PC-9 (cell line): ENCODE results near the gene TRAPPC3L.

ENCODE experiments used
- EZH2 ChIP-seq: fragments of 200-600 bp; sonication (generic); IDR thresholded peaks from 2 replicates; pipeline ENCODE4 v1.8.0; 2017; ENCODE audit warnings: antibody characterized with exemption, low read depth
- TF ChIP-seq, protein P1 (sequence below): fragments of 200-600 bp; sonication (generic); conservative IDR thresholded peaks from 2 replicates; pipeline ENCODE4 v1.6.1; 2017; ENCODE audit warnings: mixed run types, antibody characterized with exemption, mild to moderate bottlenecking, moderate library complexity

- no peak for TF ChIP-seq EZH2
- TF ChIP-seq, protein P1, sequence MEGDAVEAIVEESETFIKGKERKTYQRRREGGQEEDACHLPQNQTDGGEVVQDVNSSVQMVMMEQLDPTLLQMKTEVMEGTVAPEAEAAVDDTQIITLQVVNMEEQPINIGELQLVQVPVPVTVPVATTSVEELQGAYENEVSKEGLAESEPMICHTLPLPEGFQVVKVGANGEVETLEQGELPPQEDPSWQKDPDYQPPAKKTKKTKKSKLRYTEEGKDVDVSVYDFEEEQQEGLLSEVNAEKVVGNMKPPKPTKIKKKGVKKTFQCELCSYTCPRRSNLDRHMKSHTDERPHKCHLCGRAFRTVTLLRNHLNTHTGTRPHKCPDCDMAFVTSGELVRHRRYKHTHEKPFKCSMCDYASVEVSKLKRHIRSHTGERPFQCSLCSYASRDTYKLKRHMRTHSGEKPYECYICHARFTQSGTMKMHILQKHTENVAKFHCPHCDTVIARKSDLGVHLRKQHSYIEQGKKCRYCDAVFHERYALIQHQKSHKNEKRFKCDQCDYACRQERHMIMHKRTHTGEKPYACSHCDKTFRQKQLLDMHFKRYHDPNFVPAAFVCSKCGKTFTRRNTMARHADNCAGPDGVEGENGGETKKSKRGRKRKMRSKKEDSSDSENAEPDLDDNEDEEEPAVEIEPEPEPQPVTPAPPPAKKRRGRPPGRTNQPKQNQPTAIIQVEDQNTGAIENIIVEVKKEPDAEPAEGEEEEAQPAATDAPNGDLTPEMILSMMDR, result no peak
Measured at GRCh38 chr6:116563830-116564229, 18.3 kb upstream of the TRAPPC3L start.
